Liver (tissue), 3 donors: ENCODE measurements around the gene CCDC167.
A peak's percentile ranks its signal among the peaks of the same experiment; 100 is the strongest.

Source experiments
- EGR1 ChIP-seq, 2 donors: IDR thresholded peaks; 2 replicates each; pipeline ENCODE4 v1.6.1; 2016 to 2018; ENCODE audit warnings: antibody characterized with exemption in 2 of 2, low read depth in 2 of 2
- FOXA1 ChIP-seq: IDR thresholded peaks from 2 replicates; pipeline ENCODE4 v1.6.1; 2016; ENCODE audit warnings: antibody characterized with exemption
- GABPA ChIP-seq, 2 donors: IDR thresholded peaks in 1 of 2; conservative IDR thresholded peaks in 1 of 2; 2 replicates each; pipeline ENCODE4 v1.6.1; 2016; ENCODE audit warnings: antibody characterized with exemption in 2 of 2, mild to moderate bottlenecking in 1 of 2, moderate library complexity in 1 of 2
- HNF4G ChIP-seq: IDR thresholded peaks from 2 replicates; pipeline ENCODE4 v1.6.1; 2016; ENCODE audit warnings: antibody characterized with exemption
- JUND ChIP-seq, 2 donors: IDR thresholded peaks; 2 replicates each; pipeline ENCODE4 v1.6.1; 2016; ENCODE audit warnings: antibody characterized with exemption in 2 of 2
- NR2F2 ChIP-seq: IDR thresholded peaks from 2 replicates; pipeline ENCODE4 v1.6.1; 2016; ENCODE audit warnings: antibody characterized with exemption
- RAD21 ChIP-seq, 2 donors: IDR thresholded peaks; 2 replicates each; pipeline ENCODE4 v1.6.1; 2016; ENCODE audit warnings: antibody characterized with exemption in 2 of 2, mild to moderate bottlenecking in 2 of 2
- SP1 ChIP-seq: IDR thresholded peaks from 2 replicates; pipeline ENCODE4 v1.6.1; 2018; ENCODE audit warnings: antibody characterized with exemption, mild to moderate bottlenecking
- TAF1 ChIP-seq: conservative IDR thresholded peaks from 2 replicates; pipeline ENCODE4 v1.6.1; 2016; ENCODE audit warnings: antibody characterized with exemption, mild to moderate bottlenecking
- TF ChIP-seq, protein P1 (sequence below): IDR thresholded peaks from 2 replicates; pipeline ENCODE4 v1.6.1; 2016; ENCODE audit warnings: antibody characterized with exemption, mild to moderate bottlenecking
- TF ChIP-seq, protein P2 (sequence below): fragments of 150-350 bp; IDR thresholded peaks from 2 replicates; pipeline ENCODE4 v1.5.1; 2017; ENCODE audit warnings: improper control_type of control experiment, low read depth, low read length; ENCODE audit not compliant: missing input control
- TF ChIP-seq, protein P3 (sequence below): IDR thresholded peaks from 2 replicates; pipeline ENCODE4 v1.6.1; 2016; ENCODE audit warnings: antibody characterized with exemption
- TF ChIP-seq, protein P4 (sequence below): IDR thresholded peaks from 2 replicates; pipeline ENCODE4 v1.6.1; 2016; ENCODE audit warnings: antibody characterized with exemption
- TF ChIP-seq, protein P5 (sequence below): IDR thresholded peaks from 2 replicates; pipeline ENCODE4 v1.6.1; 2016; ENCODE audit warnings: antibody characterized with exemption
- donor health status: healthy.
- donor health status: healthy.

DNA sequence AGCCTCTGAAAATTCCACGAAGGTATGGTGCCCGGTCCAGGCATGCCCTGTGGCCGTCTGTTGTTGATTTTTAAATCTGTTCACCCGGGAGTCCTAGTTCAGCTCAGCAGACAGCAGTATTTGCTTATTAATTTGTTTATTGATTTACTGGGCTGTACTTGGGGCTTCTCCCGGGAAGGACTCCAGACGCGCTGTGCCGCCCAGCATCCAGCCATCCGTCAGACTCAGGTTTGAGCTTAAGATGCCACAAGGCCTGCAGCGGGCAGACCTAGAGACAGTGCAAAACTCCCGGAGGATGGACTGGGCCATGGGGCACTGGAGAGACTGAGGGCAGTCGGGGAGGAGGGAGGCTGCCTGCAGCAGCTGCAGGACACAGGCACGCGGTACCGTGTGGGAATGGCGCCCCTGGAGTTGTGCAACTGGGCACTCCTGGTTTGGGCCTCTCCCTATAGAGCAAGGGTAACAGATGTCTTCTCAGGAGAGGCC, 17.3 kb upstream of the CCDC167 start:
- TF ChIP-seq, protein P1, sequence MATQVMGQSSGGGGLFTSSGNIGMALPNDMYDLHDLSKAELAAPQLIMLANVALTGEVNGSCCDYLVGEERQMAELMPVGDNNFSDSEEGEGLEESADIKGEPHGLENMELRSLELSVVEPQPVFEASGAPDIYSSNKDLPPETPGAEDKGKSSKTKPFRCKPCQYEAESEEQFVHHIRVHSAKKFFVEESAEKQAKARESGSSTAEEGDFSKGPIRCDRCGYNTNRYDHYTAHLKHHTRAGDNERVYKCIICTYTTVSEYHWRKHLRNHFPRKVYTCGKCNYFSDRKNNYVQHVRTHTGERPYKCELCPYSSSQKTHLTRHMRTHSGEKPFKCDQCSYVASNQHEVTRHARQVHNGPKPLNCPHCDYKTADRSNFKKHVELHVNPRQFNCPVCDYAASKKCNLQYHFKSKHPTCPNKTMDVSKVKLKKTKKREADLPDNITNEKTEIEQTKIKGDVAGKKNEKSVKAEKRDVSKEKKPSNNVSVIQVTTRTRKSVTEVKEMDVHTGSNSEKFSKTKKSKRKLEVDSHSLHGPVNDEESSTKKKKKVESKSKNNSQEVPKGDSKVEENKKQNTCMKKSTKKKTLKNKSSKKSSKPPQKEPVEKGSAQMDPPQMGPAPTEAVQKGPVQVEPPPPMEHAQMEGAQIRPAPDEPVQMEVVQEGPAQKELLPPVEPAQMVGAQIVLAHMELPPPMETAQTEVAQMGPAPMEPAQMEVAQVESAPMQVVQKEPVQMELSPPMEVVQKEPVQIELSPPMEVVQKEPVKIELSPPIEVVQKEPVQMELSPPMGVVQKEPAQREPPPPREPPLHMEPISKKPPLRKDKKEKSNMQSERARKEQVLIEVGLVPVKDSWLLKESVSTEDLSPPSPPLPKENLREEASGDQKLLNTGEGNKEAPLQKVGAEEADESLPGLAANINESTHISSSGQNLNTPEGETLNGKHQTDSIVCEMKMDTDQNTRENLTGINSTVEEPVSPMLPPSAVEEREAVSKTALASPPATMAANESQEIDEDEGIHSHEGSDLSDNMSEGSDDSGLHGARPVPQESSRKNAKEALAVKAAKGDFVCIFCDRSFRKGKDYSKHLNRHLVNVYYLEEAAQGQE = no peak
- TF ChIP-seq, protein P2, sequence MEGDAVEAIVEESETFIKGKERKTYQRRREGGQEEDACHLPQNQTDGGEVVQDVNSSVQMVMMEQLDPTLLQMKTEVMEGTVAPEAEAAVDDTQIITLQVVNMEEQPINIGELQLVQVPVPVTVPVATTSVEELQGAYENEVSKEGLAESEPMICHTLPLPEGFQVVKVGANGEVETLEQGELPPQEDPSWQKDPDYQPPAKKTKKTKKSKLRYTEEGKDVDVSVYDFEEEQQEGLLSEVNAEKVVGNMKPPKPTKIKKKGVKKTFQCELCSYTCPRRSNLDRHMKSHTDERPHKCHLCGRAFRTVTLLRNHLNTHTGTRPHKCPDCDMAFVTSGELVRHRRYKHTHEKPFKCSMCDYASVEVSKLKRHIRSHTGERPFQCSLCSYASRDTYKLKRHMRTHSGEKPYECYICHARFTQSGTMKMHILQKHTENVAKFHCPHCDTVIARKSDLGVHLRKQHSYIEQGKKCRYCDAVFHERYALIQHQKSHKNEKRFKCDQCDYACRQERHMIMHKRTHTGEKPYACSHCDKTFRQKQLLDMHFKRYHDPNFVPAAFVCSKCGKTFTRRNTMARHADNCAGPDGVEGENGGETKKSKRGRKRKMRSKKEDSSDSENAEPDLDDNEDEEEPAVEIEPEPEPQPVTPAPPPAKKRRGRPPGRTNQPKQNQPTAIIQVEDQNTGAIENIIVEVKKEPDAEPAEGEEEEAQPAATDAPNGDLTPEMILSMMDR = no peak
- TF ChIP-seq, protein P3, sequence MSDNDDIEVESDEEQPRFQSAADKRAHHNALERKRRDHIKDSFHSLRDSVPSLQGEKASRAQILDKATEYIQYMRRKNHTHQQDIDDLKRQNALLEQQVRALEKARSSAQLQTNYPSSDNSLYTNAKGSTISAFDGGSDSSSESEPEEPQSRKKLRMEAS = no peak
- TF ChIP-seq RAD21 (IDR thresholded peaks at IDR 0.05) = peak in 1 of 2 donors; percentile 21
- TF ChIP-seq, protein P4, sequence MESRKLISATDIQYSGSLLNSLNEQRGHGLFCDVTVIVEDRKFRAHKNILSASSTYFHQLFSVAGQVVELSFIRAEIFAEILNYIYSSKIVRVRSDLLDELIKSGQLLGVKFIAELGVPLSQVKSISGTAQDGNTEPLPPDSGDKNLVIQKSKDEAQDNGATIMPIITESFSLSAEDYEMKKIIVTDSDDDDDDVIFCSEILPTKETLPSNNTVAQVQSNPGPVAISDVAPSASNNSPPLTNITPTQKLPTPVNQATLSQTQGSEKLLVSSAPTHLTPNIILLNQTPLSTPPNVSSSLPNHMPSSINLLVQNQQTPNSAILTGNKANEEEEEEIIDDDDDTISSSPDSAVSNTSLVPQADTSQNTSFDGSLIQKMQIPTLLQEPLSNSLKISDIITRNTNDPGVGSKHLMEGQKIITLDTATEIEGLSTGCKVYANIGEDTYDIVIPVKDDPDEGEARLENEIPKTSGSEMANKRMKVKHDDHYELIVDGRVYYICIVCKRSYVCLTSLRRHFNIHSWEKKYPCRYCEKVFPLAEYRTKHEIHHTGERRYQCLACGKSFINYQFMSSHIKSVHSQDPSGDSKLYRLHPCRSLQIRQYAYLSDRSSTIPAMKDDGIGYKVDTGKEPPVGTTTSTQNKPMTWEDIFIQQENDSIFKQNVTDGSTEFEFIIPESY = no peak
- peak; percentile 67 for TF ChIP-seq SP1
- TF ChIP-seq EGR1 (IDR thresholded peaks at IDR 0.05; ENCODE audit: low read depth in 2 of 2) = no peak
- TF ChIP-seq HNF4G = peak; percentile 40
- TF ChIP-seq, protein P5, sequence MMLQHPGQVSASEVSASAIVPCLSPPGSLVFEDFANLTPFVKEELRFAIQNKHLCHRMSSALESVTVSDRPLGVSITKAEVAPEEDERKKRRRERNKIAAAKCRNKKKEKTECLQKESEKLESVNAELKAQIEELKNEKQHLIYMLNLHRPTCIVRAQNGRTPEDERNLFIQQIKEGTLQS = no peak
- no peak for TF ChIP-seq FOXA1
- peak in 1 of 2 donors; percentile 33 for TF ChIP-seq JUND (IDR thresholded peaks at IDR 0.05)
- TF ChIP-seq TAF1 = no peak
- TF ChIP-seq GABPA (IDR thresholded peaks at IDR 0.05 in 1 of 2, conservative IDR thresholded peaks at IDR 0.05 in 1 of 2) = no peak
- no peak for TF ChIP-seq NR2F2
